GM18870 (cell line): ENCODE results near the gene ALDH3B2.
"Not testable (repeated sequence)": the region's sequence is repeated elsewhere in the genome, so short reads cannot be mapped to it uniquely, and the experiment has no call there.

Source experiments
- ATAC-seq: cut with Tn5 transposase; IDR thresholded peaks from one replicate; pipeline ENCODE4 v1.9.1; 2021; ENCODE audit warnings: moderate library complexity; ENCODE audit not compliant: unreplicated experiment

Gene ALDH3B2

GRCh38 chr11:67687986-67688385, 13.6 kb upstream of the ALDH3B2 start:
- ATAC-seq: no peak

- not testable (repeated sequence) for ATAC-seq
Measured at GRCh38 chr11:67685641-67686332, 11.4 kb upstream of the ALDH3B2 start.

GRCh38 chr11:67682126-67683034, 8.0 kb upstream of the ALDH3B2 start:
- ATAC-seq: not testable (repeated sequence)

- ATAC-seq: no peak
Measured at GRCh38 chr11:67680696-67681470, 6.5 kb upstream of the ALDH3B2 start.

- no peak for ATAC-seq
Measured at GRCh38 chr11:67675058-67675747, 780 bp upstream of the ALDH3B2 start.

GRCh38 chr11:67673902-67674301, 521 bp downstream of the ALDH3B2 start:
- ATAC-seq: no peak

- ATAC-seq: no peak
Measured at GRCh38 chr11:67673358-67673757, 1.1 kb downstream of the ALDH3B2 start.

GRCh38 chr11:67671211-67671520, 3.3 kb downstream of the ALDH3B2 start:
- ATAC-seq: no peak

GRCh38 chr11:67670316-67671210, 3.9 kb downstream of the ALDH3B2 start:
- ATAC-seq: no peak

- ATAC-seq: no peak
Measured at GRCh38 chr11:67668192-67668551, 6.3 kb downstream of the ALDH3B2 start.

GRCh38 chr11:67667490-67668191, 6.8 kb downstream of the ALDH3B2 start:
- ATAC-seq: no peak

- ATAC-seq: no peak
Measured at GRCh38 chr11:67666676-67667489, 7.5 kb downstream of the ALDH3B2 start.

- no peak for ATAC-seq
Measured at GRCh38 chr11:67666303-67666645, 8.1 kb downstream of the ALDH3B2 start.

GRCh38 chr11:67665541-67666302, 8.7 kb downstream of the ALDH3B2 start:
- ATAC-seq: no peak

- ATAC-seq: no peak
Measured at GRCh38 chr11:67664696-67665540, 9.5 kb downstream of the ALDH3B2 start.

GRCh38 chr11:67664213-67664585, 10.2 kb downstream of the ALDH3B2 start:
- ATAC-seq: no peak
